GM23338 (cell line): ENCODE results near the gene EXOC4. TPM values are rescaled to one million over a fixed set of nuclear protein-coding genes. Genes with fewer than 3 reads are reported as not detected.

Experiments used
- ATAC-seq: fragments of 200-7000 bp; cut with Tn5 transposase; 3 replicates; pipeline ENCODE4 v1.9.1; 2020
- DNase-seq: peaks from one replicate; pipeline ENCODE4 v3.0.0-alpha.2; 2015; ENCODE audit warnings: low spot score
- H2AFZ ChIP-seq: fragments of 200-600 bp; sonication (generic); 2 replicates; pipeline ENCODE4 v1.8.0; 2016; ENCODE audit warnings: antibody characterized with exemption, mild to moderate bottlenecking, moderate library complexity
- H3F3A ChIP-seq: fragments of 200-600 bp; sonication (generic); replicated peaks from 2 replicates; pipeline ENCODE4 v1.8.0; 2017; ENCODE audit warnings: antibody characterized with exemption, mixed run types, low read depth
- H3K27ac ChIP-seq: fragments of 200-600 bp; sonication (generic); 2 replicates; pipeline ENCODE4 v1.6.1; 2016; ENCODE audit warnings: low read depth
- H3K27me3 ChIP-seq: fragments of 200-600 bp; sonication (generic); 2 replicates; pipeline ENCODE4 v1.8.0; 2016; ENCODE audit warnings: mild to moderate bottlenecking, mixed run types, moderate library complexity; ENCODE audit not compliant: insufficient read depth
- H3K36me3 ChIP-seq: fragments of 200-600 bp; sonication (generic); 2 replicates; pipeline ENCODE4 v1.8.0; 2016; ENCODE audit warnings: mild to moderate bottlenecking; ENCODE audit not compliant: insufficient read depth
- H3K4me1 ChIP-seq: fragments of 200-600 bp; sonication (generic); 2 replicates; pipeline ENCODE4 v1.8.0; 2016; ENCODE audit warnings: mild to moderate bottlenecking, moderate library complexity; ENCODE audit not compliant: insufficient read depth
- H3K4me2 ChIP-seq: fragments of 200-600 bp; sonication (generic); 2 replicates; pipeline ENCODE4 v1.7.1; 2017; ENCODE audit warnings: mixed run types
- H3K4me3 ChIP-seq: fragments of 200-600 bp; sonication (generic); 2 replicates; pipeline ENCODE4 v1.6.1; 2016; ENCODE audit warnings: mixed run types
- H3K79me2 ChIP-seq: fragments of 200-600 bp; sonication (generic); replicated peaks from 2 replicates; pipeline ENCODE4 v1.8.0; 2017; ENCODE audit warnings: mild to moderate bottlenecking; ENCODE audit not compliant: insufficient read depth
- H3K9me2 ChIP-seq: fragments of 200-600 bp; sonication (generic); 2 replicates; pipeline ENCODE4 v1.8.0; 2017; ENCODE audit not compliant: insufficient read depth
- H4K20me1 ChIP-seq: fragments of 200-600 bp; sonication (generic); replicated peaks from 2 replicates; pipeline ENCODE4 v1.8.0; 2017; ENCODE audit warnings: mild to moderate bottlenecking; ENCODE audit not compliant: insufficient read depth
- H3K27ac Mint-ChIP-seq: 2 replicates; pipeline ENCODE4 v1.8.0; 2020; ENCODE audit warnings: inconsistent platforms, mild to moderate bottlenecking, moderate library complexity, mixed read lengths
- H3K27me3 Mint-ChIP-seq: 3 replicates; pipeline ENCODE4 v1.8.0; 2022; ENCODE audit warnings: low read depth, mild to moderate bottlenecking, moderate library complexity, mixed read lengths, inconsistent platforms; ENCODE audit not compliant: insufficient read depth, poor library complexity
- H3K36me3 Mint-ChIP-seq: 3 replicates; pipeline ENCODE4 v1.8.0; 2021; ENCODE audit warnings: low read depth, mild to moderate bottlenecking, inconsistent platforms, moderate library complexity, mixed read lengths
- H3K4me1 Mint-ChIP-seq: 3 replicates; pipeline ENCODE4 v1.8.0; 2020; ENCODE audit warnings: mild to moderate bottlenecking, inconsistent platforms, mixed read lengths
- H3K4me3 Mint-ChIP-seq: 3 replicates; pipeline ENCODE4 v1.8.0; 2021; ENCODE audit warnings: moderate library complexity, mild to moderate bottlenecking, inconsistent platforms, mixed read lengths
- H3K9me3 Mint-ChIP-seq: 3 replicates; pipeline ENCODE4 v1.8.0; 2020; ENCODE audit warnings: moderate library complexity, mild to moderate bottlenecking, inconsistent platforms, mixed read lengths
- CREB1 ChIP-seq: fragments of 250-450 bp; sonication (Bioruptor Pico); IDR thresholded peaks from 2 replicates; pipeline ENCODE4 v1.5.0; 2020; ENCODE audit warnings: low read depth, mild to moderate bottlenecking, moderate library complexity
- EZH2 ChIP-seq: fragments of 200-600 bp; sonication (generic); IDR thresholded peaks from one replicate; pipeline ENCODE4 v1.8.0; 2017; ENCODE audit warnings: antibody characterized with exemption, mild to moderate bottlenecking, low read depth; ENCODE audit not compliant: unreplicated experiment
- EZH2phosphoT487 ChIP-seq: fragments of 200-600 bp; sonication (generic); IDR thresholded peaks from one replicate; pipeline ENCODE4 v1.8.1; 2018; ENCODE audit warnings: antibody characterized with exemption; ENCODE audit not compliant: unreplicated experiment
- JUNB ChIP-seq: IDR thresholded peaks from one replicate; pipeline ENCODE4 v1.6.1; 2016; ENCODE audit warnings: antibody characterized with exemption; ENCODE audit not compliant: unreplicated experiment
- POLR2AphosphoS5 ChIP-seq: IDR thresholded peaks from 2 replicates; pipeline ENCODE4 v1.6.1; 2016; ENCODE audit warnings: antibody characterized with exemption, low read depth
- STAT1 ChIP-seq: IDR thresholded peaks from one replicate; pipeline ENCODE4 v1.6.1; 2016; ENCODE audit warnings: antibody characterized with exemption; ENCODE audit not compliant: unreplicated experiment
- ZNF331 ChIP-seq: fragments of 250-450 bp; sonication (Bioruptor Pico); IDR thresholded peaks from 2 replicates; pipeline ENCODE4 v1.5.0; 2020; ENCODE audit warnings: low read depth, mild to moderate bottlenecking, moderate library complexity
- ZNF462 ChIP-seq: fragments of 250-450 bp; sonication (Bioruptor Pico); IDR thresholded peaks from 2 replicates; pipeline ENCODE4 v1.5.0; 2020; ENCODE audit warnings: mild to moderate bottlenecking, moderate library complexity
- polyA plus RNA-seq: library from polyadenylated mRNA; unstranded; fragments of >200 nt; fragmentation: Nextera tagmentation; extraction: Ambion mirVana; gene quantifications from 2 replicates; pipeline ENCODE4 v1.2.1, GENCODE V29; 2016
- total RNA-seq: library from RNA; depleted of rRNA; stranded (reverse); fragments of >200 nt; shearing (Covaris generic); gene quantifications from 2 replicates; pipeline ENCODE4 v1.2.3, GENCODE V29; 2014
- TF ChIP-seq, protein P1 (sequence below), 2 experiments: fragments of 200-600 bp in 1 of 2; sonication (generic) in 1 of 2; conservative IDR thresholded peaks; 2 replicates each; pipeline versions ENCODE4 v1.5.1 to v1.6.1; 2016 to 2017; ENCODE audit warnings: antibody characterized with exemption in 2 of 2, low read depth in 2 of 2, mild to moderate bottlenecking in 2 of 2, moderate library complexity in 1 of 2

Gene EXOC4
- total and polyA plus RNA-seq, 2 experiments from 2014 or later: 37.5 to 52.7 TPM

DNA sequence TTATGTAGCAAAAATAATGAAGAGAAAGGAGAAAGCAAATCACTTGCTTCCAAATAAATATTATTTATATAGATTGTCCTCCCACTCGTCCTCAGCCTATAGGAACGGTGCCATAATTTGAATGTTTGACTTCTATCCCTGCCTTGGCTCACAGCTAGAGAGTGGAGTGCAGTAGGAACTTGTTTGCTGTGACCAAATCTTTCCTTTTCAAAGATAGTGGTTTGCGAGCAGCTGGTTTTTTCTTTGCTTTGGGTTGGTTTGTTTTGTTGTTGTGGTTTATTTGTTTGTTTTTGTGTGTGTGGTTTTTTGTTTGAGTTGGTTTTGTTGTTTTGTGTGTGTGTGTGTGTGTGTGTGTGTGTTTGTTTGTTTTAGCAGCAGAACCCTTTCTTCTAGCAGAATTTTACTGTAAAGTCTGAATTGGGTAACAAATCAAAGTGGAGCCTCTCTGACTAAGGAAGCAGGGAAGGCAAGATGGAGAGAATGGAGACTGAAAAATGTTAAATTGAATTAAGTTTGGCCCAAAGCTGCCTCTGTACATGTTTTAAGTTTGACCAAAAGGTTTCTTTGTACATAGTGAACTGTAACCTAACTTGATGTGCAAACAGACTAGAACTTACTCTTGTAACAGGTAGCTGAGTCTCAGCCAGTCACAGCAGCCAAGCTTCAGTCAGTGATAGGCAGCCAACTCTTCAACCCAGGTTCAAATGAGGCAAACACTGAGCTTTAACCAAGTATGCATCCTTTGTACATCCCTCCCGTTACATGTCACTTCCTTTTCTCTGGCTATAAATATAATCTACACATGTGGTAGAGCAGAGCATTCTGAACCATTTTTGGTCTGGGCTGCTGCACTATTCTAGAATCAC lies 724.8 kb downstream of the EXOC4 start:
- Histone ChIP-seq H3K79me2 (no peaks in the 10 kb centered on the region), H3K4me3 (0 out of 2 replicates have a peak overlapping the region, but pooled peaks have one; percentile 17), H3K4me2 (peak overlapping the region; percentile 31; the same call in 1 of the 2 replicates), H3K4me1 (peaks cover 10% of the 10 kb centered on the region), H3K36me3 (no peaks in the 10 kb centered on the region), H2AFZ (no peak overlapping the region), H3K27me3 (no peaks in the 10 kb centered on the region), H3F3A (no peaks in the 10 kb centered on the region), H4K20me1 (no peaks in the 10 kb centered on the region), H3K9me2 (no peaks in the 10 kb centered on the region), H3K27ac (peak overlapping the region; percentile 63; the same call in 1 of the 2 replicates)
- DNase-seq: no peak
- Mint-ChIP-seq H3K9me3 (peaks cover 2% of the 10 kb centered on the region; the same call in 1 of the 3 replicates), H3K27ac (peak overlapping the region; percentile 51), H3K4me3 (no peak overlapping the region; the same call in 2 of the 3 replicates), H3K27me3 (peaks cover 5% of the 10 kb centered on the region), H3K4me1 (peaks cover 37% of the 10 kb centered on the region), H3K36me3 (0 out of 3 replicates have a peak, but pooled peaks cover 2% of the 10 kb centered on the region)
- TF ChIP-seq POLR2AphosphoS5 (no peak), ZNF462 (no peak), JUNB (no peak), EZH2 (no peak), ZNF331 (no peak), EZH2phosphoT487 (no peak), STAT1 (no peak), CREB1 (CRISPR knock-in tag) (no peak)
- TF ChIP-seq, protein P1, sequence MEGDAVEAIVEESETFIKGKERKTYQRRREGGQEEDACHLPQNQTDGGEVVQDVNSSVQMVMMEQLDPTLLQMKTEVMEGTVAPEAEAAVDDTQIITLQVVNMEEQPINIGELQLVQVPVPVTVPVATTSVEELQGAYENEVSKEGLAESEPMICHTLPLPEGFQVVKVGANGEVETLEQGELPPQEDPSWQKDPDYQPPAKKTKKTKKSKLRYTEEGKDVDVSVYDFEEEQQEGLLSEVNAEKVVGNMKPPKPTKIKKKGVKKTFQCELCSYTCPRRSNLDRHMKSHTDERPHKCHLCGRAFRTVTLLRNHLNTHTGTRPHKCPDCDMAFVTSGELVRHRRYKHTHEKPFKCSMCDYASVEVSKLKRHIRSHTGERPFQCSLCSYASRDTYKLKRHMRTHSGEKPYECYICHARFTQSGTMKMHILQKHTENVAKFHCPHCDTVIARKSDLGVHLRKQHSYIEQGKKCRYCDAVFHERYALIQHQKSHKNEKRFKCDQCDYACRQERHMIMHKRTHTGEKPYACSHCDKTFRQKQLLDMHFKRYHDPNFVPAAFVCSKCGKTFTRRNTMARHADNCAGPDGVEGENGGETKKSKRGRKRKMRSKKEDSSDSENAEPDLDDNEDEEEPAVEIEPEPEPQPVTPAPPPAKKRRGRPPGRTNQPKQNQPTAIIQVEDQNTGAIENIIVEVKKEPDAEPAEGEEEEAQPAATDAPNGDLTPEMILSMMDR (conservative IDR thresholded peaks at IDR 0.05; ENCODE audit: low read depth in 2 of 2): no peak
- no peak for ATAC-seq
